SH-SY5Y (cell line): ENCODE results near the gene DMRTC2.

ENCODE experiments used
- GATA2 ChIP-seq: IDR thresholded peaks from 2 replicates; pipeline ENCODE4 v1.6.1; 2011; ENCODE audit warnings: mild to moderate bottlenecking, low read depth, low read length
- GATA3 ChIP-seq: IDR thresholded peaks from 2 replicates; pipeline ENCODE4 v1.6.1; 2011; ENCODE audit warnings: low read depth, mild to moderate bottlenecking, low read length, moderate library complexity

DNA sequence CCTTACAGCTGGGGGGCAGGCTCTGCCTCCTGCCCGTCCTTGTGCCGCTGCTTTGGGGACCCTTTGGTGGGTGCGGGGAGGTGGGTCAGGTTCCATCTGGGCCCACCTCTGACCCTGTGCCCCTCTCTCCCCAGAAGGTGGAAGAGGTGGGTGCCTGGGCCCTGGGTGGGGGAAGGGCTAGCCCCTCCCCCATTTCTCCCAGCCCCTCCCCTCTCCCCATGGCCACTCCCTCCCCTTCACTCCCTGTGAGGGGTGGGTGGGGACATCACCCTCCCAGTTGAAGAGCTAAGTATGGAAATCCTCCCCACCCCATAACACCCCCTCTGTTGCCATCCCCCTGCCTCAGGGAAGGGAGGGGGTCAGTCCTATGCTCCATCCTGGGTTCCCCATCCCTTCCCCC is 52.3 kb downstream of the DMRTC2 start:
- TF ChIP-seq GATA3, result no peak
- TF ChIP-seq GATA2, result no peak
